KMS-11 (cell line): ENCODE results near the gene CBX6.

ENCODE experiments used
- H2AFZ ChIP-seq: fragments of 200-600 bp; sonication (generic); 2 replicates; pipeline ENCODE4 v1.6.1; 2016; ENCODE audit warnings: antibody characterized with exemption, mixed run types, low read depth
- H3K27ac ChIP-seq: fragments of 200-600 bp; sonication (generic); 2 replicates; pipeline ENCODE4 v1.6.1; 2016; ENCODE audit warnings: mild to moderate bottlenecking, mixed run types
- H3K27me3 ChIP-seq: fragments of 200-600 bp; sonication (generic); 2 replicates; pipeline ENCODE4 v1.6.1; 2017; ENCODE audit warnings: mild to moderate bottlenecking, low read depth, mixed run types, moderate library complexity; ENCODE audit not compliant: insufficient read depth
- H3K36me3 ChIP-seq: fragments of 200-600 bp; sonication (generic); 2 replicates; pipeline ENCODE4 v1.6.1; 2017; ENCODE audit warnings: mild to moderate bottlenecking, mixed run types; ENCODE audit not compliant: insufficient read depth
- H3K4me1 ChIP-seq: fragments of 200-600 bp; sonication (generic); 2 replicates; pipeline ENCODE4 v1.6.1; 2016; ENCODE audit warnings: mild to moderate bottlenecking, low read depth, mixed run types; ENCODE audit not compliant: poor library complexity, severe bottlenecking
- H3K4me2 ChIP-seq: fragments of 200-600 bp; sonication (generic); 2 replicates; pipeline ENCODE4 v1.7.0; 2016; ENCODE audit warnings: mild to moderate bottlenecking, mixed run types
- H3K4me3 ChIP-seq: fragments of 200-600 bp; sonication (generic); IDR thresholded peaks from 2 replicates; pipeline ENCODE4 v1.6.1; 2017; ENCODE audit warnings: low read depth, low read length, mixed read lengths; ENCODE audit not compliant: insufficient read depth
- H3K79me2 ChIP-seq: fragments of 200-600 bp; sonication (generic); 2 replicates; pipeline ENCODE4 v1.6.1; 2016; ENCODE audit warnings: low read depth, mixed run types; ENCODE audit not compliant: insufficient read depth
- H3K9ac ChIP-seq: fragments of 200-600 bp; sonication (generic); 2 replicates; pipeline ENCODE4 v1.6.1; 2016; ENCODE audit warnings: mild to moderate bottlenecking, mixed run types
- H4K20me1 ChIP-seq: fragments of 200-600 bp; sonication (generic); 2 replicates; pipeline ENCODE4 v1.6.1; 2016; ENCODE audit warnings: mild to moderate bottlenecking, mixed run types; ENCODE audit not compliant: insufficient read depth
- CTCF ChIP-seq: fragments of 200-600 bp; sonication (generic); conservative IDR thresholded peaks from 2 replicates; pipeline ENCODE4 v1.6.1; 2017; ENCODE audit warnings: low read depth, mild to moderate bottlenecking, antibody characterized with exemption, low read length, moderate library complexity, mixed read lengths

Gene CBX6

GRCh38 chr22:38849811-38850210 is 22.2 kb downstream of the CBX6 start:
- H3K4me2 ChIP-seq = no peak overlapping the region
- TF ChIP-seq CTCF = no peak
- H3K4me3 ChIP-seq = no peak overlapping the region
- no peaks in the 10 kb centered on the region for H3K36me3 ChIP-seq
- H4K20me1 ChIP-seq = no peaks in the 10 kb centered on the region
- H3K4me1 ChIP-seq = no peaks in the 10 kb centered on the region
- no peaks in the 10 kb centered on the region for H3K79me2 ChIP-seq
- H3K27me3 ChIP-seq = peaks cover 87% of the 10 kb centered on the region
- H2AFZ ChIP-seq = no peak overlapping the region
- H3K27ac ChIP-seq = no peak overlapping the region
- no peak overlapping the region for H3K9ac ChIP-seq

GRCh38 chr22:38846412-38846811 is 25.6 kb downstream of the CBX6 start:
- no peak for TF ChIP-seq CTCF
- Histone ChIP-seq H4K20me1 (no peaks in the 10 kb centered on the region), H2AFZ (no peak overlapping the region), H3K27ac (no peak overlapping the region), H3K79me2 (no peaks in the 10 kb centered on the region), H3K4me3 (no peak overlapping the region), H3K27me3 (peaks cover 91% of the 10 kb centered on the region), H3K36me3 (no peaks in the 10 kb centered on the region), H3K4me2 (no peak overlapping the region), H3K4me1 (peaks cover 3% of the 10 kb centered on the region), H3K9ac (no peak overlapping the region)

- Histone ChIP-seq H4K20me1 (no peaks in the 10 kb centered on the region), H2AFZ (no peak overlapping the region), H3K4me2 (no peak overlapping the region), H3K9ac (no peak overlapping the region), H3K4me1 (peaks cover 3% of the 10 kb centered on the region), H3K27me3 (peaks cover 91% of the 10 kb centered on the region), H3K27ac (no peak overlapping the region), H3K4me3 (no peak overlapping the region), H3K79me2 (no peaks in the 10 kb centered on the region), H3K36me3 (no peaks in the 10 kb centered on the region)
- no peak for TF ChIP-seq CTCF
Observed at GRCh38 chr22:38845004-38845740, 26.8 kb downstream of the CBX6 start.

GRCh38 chr22:38844315-38845003 is 27.6 kb downstream of the CBX6 start:
- peak overlapping the region; percentile 21; the same call in 1 of the 2 replicates for H3K4me2 ChIP-seq
- peak overlapping the region; percentile 26; the same call in 1 of the 2 replicates for H2AFZ ChIP-seq
- no peak overlapping the region for H3K4me3 ChIP-seq
- H3K36me3 ChIP-seq = no peaks in the 10 kb centered on the region
- no peak for TF ChIP-seq CTCF
- no peaks in the 10 kb centered on the region for H3K79me2 ChIP-seq
- peaks cover 91% of the 10 kb centered on the region for H3K27me3 ChIP-seq
- H4K20me1 ChIP-seq = no peaks in the 10 kb centered on the region
- no peak overlapping the region for H3K27ac ChIP-seq
- H3K9ac ChIP-seq = no peak overlapping the region
- H3K4me1 ChIP-seq = peaks cover 3% of the 10 kb centered on the region
